Measurements from ENCODE around the gene HIF3A. TPM values are rescaled to one million over a fixed set of nuclear protein-coding genes. Genes with fewer than 3 reads are reported as not detected.

The HIF3A gene
- total and polyA plus RNA-seq, 2 of the 8 experiments (the other 6 are each of a cell fraction or from before 2014, with no cell fraction given), result 38.6 to 38.8 TPM

- peak in 1 of 2 experiments; percentile 51; a peak in 1 of 3 replicates for TF ChIP-seq POLR2A (IDR thresholded peaks at IDR 0.05; ENCODE audit: control extremely low read depth in 1 of 2, low read depth in 2 of 2, low read length in 2 of 2)
- TF ChIP-seq RBBP5 (IDR thresholded peaks at IDR 0.05; ENCODE audit: borderline replicate concordance, low read depth, low read length), result peak; percentile 64; the same call in 1 of the 2 replicates
- TF ChIP-seq KDM1A (IDR thresholded peaks at IDR 0.05; ENCODE audit: borderline replicate concordance, low read length), result no peak
- TF ChIP-seq MAFK (IDR thresholded peaks at IDR 0.05; ENCODE audit: low read depth, low read length), result peak; percentile 67; the same call in 1 of the 2 replicates
- TF ChIP-seq USF2 (IDR thresholded peaks at IDR 0.05; ENCODE audit: low read length), result no peak
- no peak for TF ChIP-seq JUND (IDR thresholded peaks at IDR 0.05; ENCODE audit: low read length)
- TF ChIP-seq TCF12 (IDR thresholded peaks at IDR 0.05; ENCODE audit: low read depth, low read length), result no peak
- peak; percentile 36; the same call in 1 of the 2 replicates for TF ChIP-seq TAF1 (IDR thresholded peaks at IDR 0.05; ENCODE audit: low read depth, low read length)
- no peak for TF ChIP-seq GABPA (IDR thresholded peaks at IDR 0.05; ENCODE audit: borderline replicate concordance, insufficient read depth, low read length)
- TF ChIP-seq ASH2L (IDR thresholded peaks at IDR 0.05; ENCODE audit: low read length), result peak; percentile 57
- TF ChIP-seq RAD21 (IDR thresholded peaks at IDR 0.05 in 1 of 2, conservative IDR thresholded peaks at IDR 0.05 in 1 of 2; ENCODE audit: low read depth in 2 of 2, low read length in 2 of 2), result no peak
- TF ChIP-seq TBP (IDR thresholded peaks at IDR 0.05; ENCODE audit: low read depth, low read length), result 0 out of 2 replicates have a peak, but pooled peaks have one; percentile 37
- peak; percentile 51 for TF ChIP-seq CTBP2 (IDR thresholded peaks at IDR 0.05; ENCODE audit: borderline replicate concordance, insufficient read depth, insufficient read length, low read length)
Observed at GRCh38 chr19:46373491-46374359, 76.9 kb downstream of the HIF3A start (continued).

Measured in H1 (cell line).